HG03060 (cell line): ENCODE measurements around the gene RIPOR2.
A peak's percentile ranks its signal among the peaks of the same experiment; 100 is the strongest.
"Not testable (repeated sequence)": the region's sequence is repeated elsewhere in the genome, so short reads cannot be mapped to it uniquely, and the experiment has no call there.

Experiments
- ATAC-seq: cut with Tn5 transposase; IDR thresholded peaks from one replicate; pipeline ENCODE4 v1.9.1; 2021; ENCODE audit warnings: low read depth, moderate number of reproducible peaks; ENCODE audit not compliant: unreplicated experiment

The RIPOR2 gene

DNA sequence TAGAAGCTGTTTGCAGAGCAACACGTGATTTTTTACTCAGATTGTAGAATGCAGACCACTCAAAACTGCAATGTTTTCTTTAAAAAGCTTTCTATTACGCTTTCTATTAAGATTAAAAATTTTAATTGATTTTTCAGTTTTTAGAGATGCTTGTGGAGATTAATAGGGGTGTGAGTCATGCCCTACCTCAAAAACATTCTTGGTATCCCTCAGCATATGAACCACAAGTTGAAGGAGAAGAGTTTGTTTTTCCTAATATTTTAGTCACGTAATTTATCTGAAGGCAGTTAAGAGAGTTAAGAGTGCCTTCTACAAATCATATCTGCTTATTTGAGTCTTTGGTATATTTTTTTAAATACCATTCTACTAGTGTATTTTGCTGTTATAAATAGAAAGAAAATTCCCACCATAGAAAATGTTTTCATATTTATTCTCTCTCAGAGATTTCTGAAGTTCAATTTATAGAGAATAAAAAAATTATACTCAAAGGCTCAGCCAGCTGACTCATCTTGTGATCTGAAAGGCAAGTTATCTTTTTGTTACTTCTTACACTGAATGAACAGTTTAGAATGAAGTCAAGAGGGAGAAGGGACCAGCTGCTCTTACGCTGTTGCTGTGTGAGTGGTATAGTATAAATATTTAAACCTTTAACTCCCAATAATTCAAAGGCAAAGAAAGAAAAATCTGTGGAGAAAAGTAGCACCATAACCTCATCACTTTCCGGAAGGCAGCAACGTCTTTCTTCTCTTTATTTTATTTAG is 7.6 kb downstream of the RIPOR2 start:
- ATAC-seq, result no peak

DNA sequence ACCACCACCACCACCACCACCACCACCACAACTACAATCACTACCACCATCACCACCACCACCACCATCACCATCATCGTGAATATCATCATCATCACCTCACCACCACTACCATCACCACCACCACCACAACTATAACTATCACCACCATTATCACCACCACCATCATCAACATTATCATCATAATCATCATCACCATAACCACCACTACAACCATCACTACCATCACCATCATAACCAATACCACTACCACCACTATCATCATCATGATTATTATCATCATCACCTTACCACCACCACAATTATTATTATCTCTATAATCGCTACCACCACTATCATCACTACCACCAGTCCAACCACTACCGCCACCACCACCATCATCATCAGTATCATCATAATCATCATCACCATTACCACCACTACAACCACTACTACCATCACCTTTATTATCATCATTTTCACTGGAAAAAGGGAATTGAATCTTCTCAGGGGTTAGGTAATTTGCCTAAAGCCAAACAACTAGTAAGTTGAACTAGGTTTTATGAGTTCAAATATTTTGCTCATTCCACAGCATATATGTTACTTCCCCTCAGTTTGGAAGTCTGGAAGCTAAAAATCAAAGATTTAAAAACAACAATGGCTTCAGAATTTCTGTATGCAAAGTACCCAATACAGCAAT is 8.3 kb downstream of the RIPOR2 start:
- no peak for ATAC-seq

DNA sequence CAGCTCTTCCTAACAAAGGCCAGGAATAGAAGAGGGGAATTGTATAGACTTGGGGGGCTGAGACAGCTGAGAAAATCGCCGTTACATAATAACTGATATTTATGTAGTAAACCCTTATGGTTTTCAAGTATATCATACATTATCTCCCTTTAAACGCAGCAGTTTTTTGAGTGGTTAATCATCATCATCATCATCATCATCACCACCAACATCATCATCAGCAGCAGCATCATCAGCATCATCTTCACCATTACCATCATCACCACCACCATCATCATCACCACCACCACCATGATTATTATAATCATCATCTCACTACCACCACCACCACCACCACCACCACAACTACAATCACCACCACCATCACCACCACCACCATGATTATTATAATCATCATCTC is 9.1 kb downstream of the RIPOR2 start:
- not testable (repeated sequence) for ATAC-seq

DNA sequence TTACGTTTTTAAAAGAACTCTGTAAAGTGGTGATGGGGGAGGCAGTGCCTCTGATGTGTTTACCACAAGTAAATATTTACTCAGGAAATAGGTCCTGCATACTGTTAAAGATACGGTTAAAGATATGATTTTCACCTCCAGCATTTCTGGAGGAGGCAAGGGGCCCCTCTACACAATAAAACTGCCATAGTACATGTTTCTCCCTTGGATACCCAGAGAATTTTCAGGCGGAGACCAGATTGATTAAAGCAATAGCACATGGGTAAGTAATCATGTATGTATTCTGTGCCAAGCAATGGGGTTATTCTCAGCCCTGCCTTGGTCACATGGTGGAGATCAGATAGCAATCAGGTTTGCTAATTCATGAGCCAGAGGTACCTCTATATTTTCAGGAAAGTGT is 9.6 kb downstream of the RIPOR2 start:
- no peak for ATAC-seq

DNA sequence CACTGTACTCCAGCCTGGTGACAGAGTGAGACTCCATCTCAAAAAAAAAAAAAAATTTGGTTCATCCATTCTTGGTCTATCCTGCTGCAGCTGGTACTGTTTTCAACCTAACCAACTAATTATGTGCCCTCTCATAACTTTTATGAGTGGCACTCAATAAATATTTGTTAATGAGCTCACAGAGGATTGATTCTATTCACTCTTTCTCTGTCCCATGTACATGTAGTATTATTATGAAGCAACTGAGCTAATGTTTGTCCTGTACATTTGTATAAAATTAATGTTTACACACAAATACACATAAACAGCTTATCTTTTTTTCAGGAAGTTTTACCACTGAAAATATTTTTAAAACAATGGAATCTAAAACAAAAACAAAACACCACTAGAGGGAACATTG is 10.1 kb downstream of the RIPOR2 start:
- ATAC-seq, result no peak

DNA sequence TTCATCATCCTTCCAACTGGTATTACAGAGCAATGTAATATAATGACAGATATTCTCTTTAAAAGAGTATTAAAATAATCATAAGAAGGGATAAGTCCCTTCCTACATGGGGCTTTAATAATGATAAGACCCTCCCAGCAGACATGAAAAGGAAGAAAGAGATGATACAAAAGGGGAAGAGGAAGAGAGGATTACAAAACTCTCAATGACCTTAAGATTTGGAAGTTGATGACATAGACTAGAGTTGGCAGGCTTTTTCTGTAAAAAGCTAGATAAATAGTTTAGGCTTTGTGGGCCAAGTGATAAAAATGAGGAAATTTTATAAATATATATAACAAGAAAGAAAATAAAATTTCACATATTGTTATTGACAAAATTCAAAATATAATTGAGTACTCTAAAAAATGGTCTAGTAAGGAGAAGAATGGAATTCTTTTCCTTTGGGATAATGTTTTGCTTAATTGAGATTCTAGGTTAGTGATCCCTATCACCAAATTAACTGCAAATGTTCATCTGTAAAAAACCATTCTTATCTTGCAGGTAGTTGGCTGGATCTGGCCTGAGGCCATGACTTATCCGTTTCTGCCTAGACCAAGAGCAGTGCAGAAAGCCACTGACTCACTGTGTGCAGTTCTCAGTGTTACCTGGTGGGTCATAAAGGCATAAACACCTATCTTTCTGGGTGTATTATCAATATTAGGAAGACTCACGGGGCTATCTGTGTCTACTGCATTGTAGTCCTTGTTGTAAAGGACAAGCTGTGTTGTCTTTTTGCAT is 11.0 kb downstream of the RIPOR2 start:
- ATAC-seq, result no peak

DNA sequence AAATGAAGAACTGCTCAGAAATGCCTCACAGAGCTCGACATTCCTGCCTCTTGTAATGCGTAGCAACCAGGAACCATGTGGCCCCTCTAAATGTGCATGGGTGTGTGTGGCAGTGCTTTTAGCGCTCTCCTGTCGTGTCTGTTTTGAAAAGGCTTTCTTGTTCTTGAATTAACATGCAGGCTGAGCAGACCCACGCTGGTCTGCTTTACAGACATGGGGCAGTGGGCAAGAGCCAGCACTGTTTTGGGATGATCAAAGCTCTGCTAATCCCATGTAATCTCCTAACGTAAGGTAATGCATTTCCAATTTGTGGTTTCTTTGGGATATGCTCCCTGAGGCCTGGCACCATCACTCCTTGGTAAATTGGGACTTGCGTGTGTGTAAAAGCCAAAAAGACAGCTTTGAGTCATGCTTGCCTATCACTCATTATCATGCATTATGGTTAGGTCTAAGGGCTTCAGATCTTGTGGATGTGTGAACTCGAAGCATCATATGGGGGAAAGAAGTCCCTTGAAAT is 11.8 kb downstream of the RIPOR2 start:
- no peak for ATAC-seq

DNA sequence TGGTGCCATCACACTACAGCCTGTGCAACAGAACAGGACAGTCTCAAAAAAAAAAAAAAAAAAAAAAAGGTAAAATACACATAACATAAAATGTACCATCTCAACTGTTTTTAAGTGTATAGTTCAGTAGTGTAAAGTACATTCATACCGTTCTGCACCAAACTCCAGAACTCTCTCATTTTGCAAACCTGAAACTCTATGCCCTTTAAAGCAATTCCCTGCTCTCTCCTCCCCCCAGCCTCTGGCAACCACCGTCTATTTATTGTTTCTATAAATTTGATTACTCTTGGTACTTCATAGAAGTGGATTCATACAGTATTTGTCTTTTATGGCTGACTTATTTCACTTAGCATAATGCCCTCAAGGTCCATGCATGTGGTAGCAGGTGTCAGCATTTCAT is 12.9 kb downstream of the RIPOR2 start:
- no peak for ATAC-seq

DNA sequence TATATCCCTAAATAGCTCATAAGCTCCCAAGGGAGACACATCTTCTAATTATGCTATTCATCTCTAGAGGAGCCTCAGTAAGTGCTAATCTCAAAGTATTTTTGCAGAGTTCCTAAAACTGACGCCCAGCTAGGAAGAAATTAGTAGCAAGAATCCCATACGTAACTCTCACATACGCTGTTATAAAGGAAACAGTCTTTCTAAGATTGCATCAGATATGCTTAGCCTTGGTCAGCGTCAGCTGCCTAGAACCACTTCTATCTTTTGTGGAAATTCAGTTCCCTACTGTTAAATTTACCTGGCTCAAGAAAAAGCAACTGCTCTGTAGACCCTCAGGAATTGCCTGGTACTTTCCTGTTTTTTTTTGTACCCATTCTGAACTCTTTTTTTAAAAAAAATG is 13.6 kb downstream of the RIPOR2 start:
- no peak for ATAC-seq

DNA sequence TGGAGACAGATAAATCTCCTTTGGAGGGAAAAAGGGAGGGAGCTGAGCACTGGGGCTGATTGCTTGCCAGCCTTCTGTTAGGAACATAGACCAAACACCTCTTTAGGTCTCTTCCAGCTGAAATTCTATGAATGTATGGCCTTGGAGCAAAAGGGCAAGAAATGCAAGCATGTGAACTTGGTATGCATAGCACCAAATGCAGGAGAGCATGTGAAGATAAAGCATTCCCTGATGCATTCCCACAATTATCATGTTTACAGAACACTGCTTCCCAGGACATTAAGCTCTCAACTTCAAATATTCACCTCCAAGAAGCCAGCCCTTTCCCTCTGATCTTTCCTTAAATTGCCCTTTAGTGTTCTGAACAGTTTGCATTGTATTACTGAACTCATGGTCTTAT is 15.6 kb downstream of the RIPOR2 start:
- ATAC-seq, result no peak

DNA sequence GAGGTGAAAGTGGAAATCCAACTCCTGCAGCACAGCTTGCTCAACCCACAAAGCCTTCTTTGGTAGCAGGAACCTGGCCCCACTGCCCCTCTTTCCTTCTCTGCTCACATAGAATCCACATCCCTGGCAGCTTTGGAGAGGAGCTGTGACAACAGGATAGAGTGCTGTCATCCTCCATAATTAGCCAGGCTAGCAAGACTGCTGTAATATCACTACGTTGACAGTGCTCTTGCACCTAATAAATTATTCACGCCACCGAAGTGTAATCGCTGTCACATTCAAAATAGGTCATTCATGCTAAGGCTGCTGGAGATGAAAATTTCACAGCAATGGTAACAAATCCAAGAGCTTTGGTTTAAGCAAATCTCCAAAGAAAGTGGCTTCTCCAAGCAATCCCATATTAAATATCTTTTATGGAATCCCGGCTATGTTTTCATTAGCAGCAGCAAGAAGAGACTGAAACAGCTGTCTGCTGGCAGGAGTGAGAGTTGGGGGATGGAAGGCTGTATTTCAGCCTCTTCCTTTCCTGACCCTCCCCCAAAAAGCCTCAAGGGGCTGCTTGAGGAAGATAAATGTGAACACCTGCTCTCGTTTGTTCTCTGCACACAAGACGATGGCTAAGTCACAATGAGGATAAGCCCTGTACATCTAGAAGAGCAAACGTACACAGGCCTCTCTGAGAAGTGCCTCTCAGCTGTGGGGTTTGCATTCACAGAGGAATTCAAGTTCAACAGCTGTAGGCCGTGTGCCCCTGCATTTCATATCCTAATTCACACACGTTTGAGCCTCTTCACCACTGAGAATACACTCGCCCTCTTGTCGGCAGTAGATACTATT is 16.5 kb downstream of the RIPOR2 start:
- peak; percentile 31 for ATAC-seq

DNA sequence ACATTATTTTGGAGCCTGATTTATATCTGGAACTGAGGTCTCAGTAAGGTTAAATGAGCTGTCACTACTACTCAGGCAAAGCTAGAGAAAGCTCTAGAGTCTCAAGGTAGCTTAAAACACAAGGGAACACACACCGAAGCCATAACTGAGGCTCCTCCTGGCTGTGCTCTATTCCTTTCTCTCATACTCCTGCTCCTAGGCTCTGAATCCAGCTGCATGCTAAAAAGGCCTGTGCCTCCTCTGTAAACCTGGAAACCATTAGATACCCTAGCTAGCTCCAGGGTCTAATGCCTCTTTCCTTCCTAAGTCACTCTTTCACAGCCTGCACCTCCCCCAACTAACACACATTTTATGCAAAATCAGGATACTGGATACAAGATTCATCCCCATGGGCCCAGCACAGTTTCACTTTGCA is 17.1 kb downstream of the RIPOR2 start:
- no peak for ATAC-seq

DNA sequence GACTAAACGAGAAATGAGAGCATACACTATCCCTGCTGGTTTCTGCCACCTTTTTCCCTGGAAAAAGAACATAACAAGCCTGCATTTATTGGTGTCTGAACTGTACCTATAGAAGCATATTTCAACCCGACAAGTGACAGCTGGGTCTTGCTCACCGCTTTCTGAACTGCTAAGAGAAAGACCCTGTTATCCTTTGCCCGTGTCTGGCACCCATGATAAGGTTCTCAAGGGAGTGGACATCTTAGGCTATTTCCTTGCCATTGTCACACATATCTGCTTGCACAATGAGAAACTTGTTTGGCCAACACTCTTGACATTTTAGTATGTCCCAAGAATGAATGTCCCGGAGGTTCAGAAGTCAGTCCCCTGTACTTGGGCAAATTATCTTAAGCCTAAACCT is 19.3 kb downstream of the RIPOR2 start:
- ATAC-seq, result no peak

DNA sequence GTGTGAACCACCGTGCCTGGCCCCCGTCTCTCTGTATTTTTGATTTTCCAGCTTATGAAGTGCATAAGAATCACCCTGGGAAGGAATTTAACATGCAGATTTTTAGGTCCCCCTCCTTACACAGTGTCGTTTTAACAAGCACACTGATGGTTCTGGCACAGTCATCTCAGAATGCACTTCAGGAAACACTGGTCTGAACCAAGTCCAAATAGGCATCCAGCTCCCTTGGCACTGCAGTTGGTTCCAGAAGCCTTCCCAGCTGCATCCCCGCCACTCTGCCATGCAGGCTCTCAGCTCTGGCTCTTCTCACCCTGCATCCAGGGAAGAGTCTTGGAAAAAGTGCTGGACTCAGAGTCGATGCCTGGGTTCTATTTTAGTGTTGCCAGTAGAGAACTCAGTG is 20.1 kb downstream of the RIPOR2 start:
- no peak for ATAC-seq

DNA sequence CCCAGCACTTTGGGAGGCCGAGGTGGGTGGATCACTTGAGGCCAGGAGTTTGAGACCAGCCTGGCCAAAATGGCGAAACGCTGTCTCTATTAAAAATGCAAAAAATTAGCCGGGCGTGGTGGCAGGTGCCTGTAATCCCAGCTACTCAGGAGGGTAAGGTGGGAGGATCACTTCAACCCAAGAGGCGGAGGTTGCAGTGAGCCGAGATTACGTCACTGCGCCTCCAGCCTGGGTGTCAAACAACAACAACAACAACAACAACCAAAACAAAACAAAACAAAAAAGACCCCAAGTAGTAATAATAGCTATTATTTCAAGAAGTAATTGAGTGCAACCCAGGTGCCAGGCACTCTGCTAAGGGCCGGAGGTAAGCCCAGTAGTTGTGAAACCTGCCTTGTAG is 21.7 kb downstream of the RIPOR2 start:
- ATAC-seq, result not testable (repeated sequence)

DNA sequence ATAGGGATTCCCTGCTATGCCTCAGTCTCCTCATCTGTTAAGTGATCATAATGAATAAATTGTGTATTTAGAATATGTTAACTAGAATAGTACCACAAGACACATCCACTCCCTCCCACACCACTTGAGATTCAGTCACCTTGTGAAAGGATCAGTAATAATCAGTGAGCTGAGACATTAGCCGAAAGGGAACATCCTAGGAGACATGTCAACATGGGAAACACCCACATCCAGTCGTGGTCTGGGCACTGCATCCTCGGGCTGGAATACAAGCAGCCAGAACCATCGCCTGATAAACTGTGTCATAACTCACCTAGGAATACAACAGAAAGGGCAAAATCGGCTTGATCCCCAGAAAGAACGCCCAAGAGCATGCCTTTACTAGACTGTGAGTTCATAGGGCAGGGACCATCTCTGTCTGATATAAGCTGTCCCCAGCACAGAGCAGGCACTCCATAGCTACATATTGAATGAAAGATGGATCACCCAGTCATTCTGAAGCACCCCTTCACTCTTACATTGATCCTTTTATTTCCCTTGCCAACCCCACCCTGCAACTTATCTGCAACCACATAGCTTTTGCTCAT is 23.9 kb downstream of the RIPOR2 start:
- no peak for ATAC-seq

DNA sequence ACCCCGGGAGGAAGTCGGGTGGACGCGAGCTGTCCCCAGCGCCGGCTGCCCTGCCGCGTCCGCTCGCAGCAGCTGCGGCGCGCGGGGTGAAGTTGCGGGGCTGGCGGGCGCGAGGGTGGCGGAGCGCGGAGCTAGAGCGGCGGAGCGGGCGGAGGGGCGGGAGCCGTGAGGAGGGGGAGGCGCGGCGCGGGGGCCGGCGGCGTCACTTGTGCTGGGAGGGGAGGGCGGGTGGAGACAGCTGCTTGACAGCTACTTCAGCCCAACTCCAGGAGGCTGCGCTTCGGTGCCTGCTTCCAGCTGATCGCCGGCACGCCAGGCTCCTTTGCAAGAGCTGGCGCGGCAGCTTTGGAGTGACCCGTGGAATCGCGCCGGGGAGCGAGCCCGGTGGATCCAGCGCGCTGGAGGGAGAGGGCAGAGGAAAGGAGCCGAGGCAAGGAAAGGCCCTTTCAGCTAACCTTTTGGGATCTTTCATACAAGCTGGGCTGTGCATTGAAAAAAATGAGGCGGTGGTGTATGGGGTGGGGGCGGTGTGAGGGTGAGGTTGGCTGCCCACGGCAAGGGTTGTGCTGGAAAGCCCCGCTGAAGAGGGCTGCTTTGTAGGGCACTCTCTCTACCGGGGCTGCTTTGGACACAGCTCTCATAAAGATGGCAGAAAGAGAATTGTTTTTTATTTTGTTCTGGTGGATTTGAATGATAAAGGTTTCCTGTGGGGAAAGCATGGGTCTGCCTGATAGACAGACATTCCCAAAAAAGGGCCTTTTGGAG is 24.6 kb downstream of the RIPOR2 start:
- no peak for ATAC-seq

DNA sequence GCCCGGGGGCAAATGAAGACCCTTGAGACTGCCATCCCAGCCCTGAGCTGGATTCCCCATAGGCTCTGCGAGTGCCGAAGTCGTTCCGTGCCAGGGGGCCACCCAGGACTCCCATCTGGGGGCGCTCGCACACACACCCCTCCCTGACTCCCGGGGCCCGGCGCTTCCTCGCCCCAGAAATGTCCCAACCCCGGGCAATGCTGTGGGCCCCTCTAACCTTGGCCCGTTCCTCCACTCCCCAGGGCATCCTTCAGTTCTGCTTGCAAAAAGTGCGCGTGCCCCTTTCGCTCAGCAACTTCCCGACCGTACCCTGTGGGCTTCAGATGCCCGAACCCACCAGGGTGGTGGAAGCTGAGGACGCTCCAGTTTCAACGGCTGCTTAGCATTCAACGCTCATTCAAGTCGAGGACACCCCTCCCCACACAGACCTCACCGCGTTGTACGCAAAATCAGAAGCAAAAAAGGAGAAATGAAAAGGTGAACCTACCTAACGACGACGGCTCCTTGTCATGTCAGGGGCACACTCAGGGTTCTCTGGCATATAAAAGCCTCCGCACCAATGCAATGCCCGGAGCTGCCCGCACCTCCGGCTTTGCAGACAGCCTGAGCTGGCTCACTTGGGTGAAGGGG is 25.3 kb downstream of the RIPOR2 start:
- no peak for ATAC-seq
